Fibroblast of mammary gland (primary cell): ENCODE data around the gene HNRNPUL2.
"Not testable (repeated sequence)": the region's sequence is repeated elsewhere in the genome, so short reads cannot be mapped to it uniquely, and the experiment has no call there.

Experiments used
- DNase-seq: peaks from one replicate; pipeline ENCODE4 v3.0.0-alpha.2; 2010; ENCODE audit warnings: low read depth
- H3K4me3 ChIP-seq: 2 replicates; pipeline ENCODE4 v1.5.1; 2011; ENCODE audit warnings: low read depth, mild to moderate bottlenecking, low read length, moderate library complexity; ENCODE audit not compliant: control insufficient read depth
- CTCF ChIP-seq: conservative IDR thresholded peaks from 2 replicates; pipeline ENCODE4 v1.5.1; 2011; ENCODE audit warnings: low read depth, low read length, inconsistent platforms; ENCODE audit not compliant: control insufficient read depth, insufficient read depth

HNRNPUL2 gene

GRCh38 chr11:62727165-62727871, at the start of gene HNRNPUL2:
Gene HNRNPUL2, minus strand, starts transcription at chr11:62727457. Its CDS starts 301 bp downstream, at chr11:62727156.
- TF ChIP-seq CTCF = no peak
- H3K4me3 ChIP-seq = peak within 1 kb of the TSS; percentile 98

GRCh38 chr11:62775646-62776045, 48.4 kb upstream of the HNRNPUL2 start:
- no peak for DNase-seq
- TF ChIP-seq CTCF = no peak
- H3K4me3 ChIP-seq = no peak overlapping the region

More at GRCh38 chr11:62727165-62727871, at the start of gene HNRNPUL2:
- peak; percentile 99 for DNase-seq

- H3K4me3 ChIP-seq = no peak overlapping the region
- no peak for DNase-seq
These were observed 47.1 kb upstream of the HNRNPUL2 start for GRCh38 chr11:62774407-62774806.

GRCh38 chr11:62771144-62772021, 44.1 kb upstream of the HNRNPUL2 start, which contains the start of gene TAF6L:
Gene TAF6L, plus strand, starts transcription at chr11:62771396. Its CDS starts 4,388 bp downstream, at chr11:62775784.
- peak within 1 kb of the TSS; percentile 67 for H3K4me3 ChIP-seq
- DNase-seq = peak; percentile 96
- TF ChIP-seq CTCF = no peak

More at GRCh38 chr11:62774407-62774806, 47.1 kb upstream of the HNRNPUL2 start:
- TF ChIP-seq CTCF = no peak

- TF ChIP-seq CTCF = no peak
- peak overlapping the region; percentile 67 for H3K4me3 ChIP-seq
- no peak for DNase-seq
These were observed 43.5 kb upstream of the HNRNPUL2 start for GRCh38 chr11:62770778-62771143.

- not testable (repeated sequence) for DNase-seq, H3K4me3 ChIP-seq
These were observed 33.6 kb upstream of the HNRNPUL2 start for GRCh38 chr11:62760867-62761227.
